Keratinocyte (primary cell): Measurements from ENCODE around the gene FAM219A. TPM values are rescaled to one million over a fixed set of nuclear protein-coding genes. Genes with fewer than 3 reads are reported as not detected.

ENCODE experiments used
- DNase-seq: peaks from one replicate; pipeline ENCODE4 v3.0.0-alpha.2; 2011; ENCODE audit warnings: low read depth, missing footprints, low spot score
- FAIRE-seq: peaks from 2 replicates; lab custom pipeline; 2011; peaks lifted over from hg19 to GRCh38; lab: Jason Lieb, UNC
- H2AFZ ChIP-seq: 2 replicates; pipeline ENCODE4 v1.6.0; 2012; ENCODE audit warnings: low read length, control low read depth, inconsistent platforms; ENCODE audit not compliant: control insufficient read depth
- H3K27ac ChIP-seq: 2 replicates; pipeline ENCODE4 v1.5.1; 2011; ENCODE audit warnings: low read length; ENCODE audit not compliant: control insufficient read depth, insufficient read depth
- H3K27me3 ChIP-seq: 3 replicates; pipeline ENCODE4 v1.6.0; 2011; ENCODE audit warnings: low read length; ENCODE audit not compliant: control insufficient read depth, insufficient read depth; ENCODE audit errors: extremely low read depth
- H3K36me3 ChIP-seq, 2 experiments: 2 replicates in 1 of 2; 3 replicates in 1 of 2; pipeline ENCODE4 v1.5.1; 2011; ENCODE audit warnings: low read length in 2 of 2, mild to moderate bottlenecking in 1 of 2; ENCODE audit not compliant: control insufficient read depth in 2 of 2, insufficient read depth in 2 of 2; ENCODE audit errors: extremely low read depth in 1 of 2
- H3K4me1 ChIP-seq: 3 replicates; pipeline ENCODE4 v1.5.1; 2011; ENCODE audit warnings: low read length; ENCODE audit not compliant: control insufficient read depth, insufficient read depth; ENCODE audit errors: extremely low read depth
- H3K4me2 ChIP-seq: 3 replicates; pipeline ENCODE4 v1.6.0; 2011; ENCODE audit warnings: low read depth, low read length; ENCODE audit not compliant: control insufficient read depth, insufficient read depth; ENCODE audit errors: extremely low read depth
- H3K4me3 ChIP-seq, 3 experiments: fragments of 200-600 bp in 1 of 3; sonication (generic) in 1 of 3; 2 replicates in 2 of 3; 3 replicates in 1 of 3; pipeline ENCODE4 v1.5.1; 2011 to 2016; ENCODE audit warnings: low read length in 3 of 3, mild to moderate bottlenecking in 3 of 3, control low read depth in 2 of 3, inconsistent platforms in 1 of 3, low read depth in 1 of 3, mixed read lengths in 1 of 3, mixed run types in 1 of 3, moderate library complexity in 1 of 3; ENCODE audit not compliant: control insufficient read depth in 2 of 3, insufficient read depth in 2 of 3; ENCODE audit errors: extremely low read depth in 1 of 3
- H3K79me2 ChIP-seq: 2 replicates; pipeline ENCODE4 v1.6.0; 2012; ENCODE audit warnings: low read length; ENCODE audit not compliant: control insufficient read depth, insufficient read depth
- H3K9ac ChIP-seq: 3 replicates; pipeline ENCODE4 v1.6.0; 2011; ENCODE audit warnings: low read length; ENCODE audit not compliant: control insufficient read depth, insufficient read depth; ENCODE audit errors: extremely low read depth
- H3K9me1 ChIP-seq: 3 replicates; pipeline ENCODE4 v1.6.0; 2011; ENCODE audit warnings: low read length; ENCODE audit not compliant: control insufficient read depth, insufficient read depth; ENCODE audit errors: extremely low read depth
- H3K9me3 ChIP-seq: 2 replicates; pipeline ENCODE4 v1.5.1; 2012; ENCODE audit warnings: low read depth, low read length; ENCODE audit not compliant: control insufficient read depth
- H4K20me1 ChIP-seq: 3 replicates; pipeline ENCODE4 v1.6.0; 2011; ENCODE audit warnings: low read length; ENCODE audit not compliant: control insufficient read depth, insufficient read depth; ENCODE audit errors: extremely low read depth
- CTCF ChIP-seq, 3 experiments: IDR thresholded peaks in 1 of 3; conservative IDR thresholded peaks in 1 of 3; optimal IDR thresholded peaks in 1 of 3; 2 replicates in 2 of 3; 3 replicates in 1 of 3; pipeline versions ENCODE3 to v1.5.1; 2011; ENCODE audit warnings: low read length in 3 of 3, mild to moderate bottlenecking in 3 of 3, moderate library complexity in 2 of 3, control low read depth in 1 of 3, inconsistent platforms in 1 of 3; ENCODE audit not compliant: insufficient read depth in 2 of 3; ENCODE audit errors: extremely low read depth in 1 of 3
- EZH2 ChIP-seq: IDR thresholded peaks from one replicate; pipeline ENCODE4 v1.6.1; 2012; ENCODE audit warnings: inconsistent platforms, mild to moderate bottlenecking, low read length, moderate library complexity
- dilution Hi-C: fragments of 300-500 bp; cut with MboI; formaldehyde crosslinking; loops from one replicate; pipeline ENCODE4 v1.7.0; 2020; ENCODE audit warnings: low sequenced_read_pairs; ENCODE audit not compliant: extremely low pct_ligation_motif_present
- polyA plus RNA-seq, 5 experiments: library from polyadenylated mRNA; depleted of rRNA in 3 of 5; stranded (reverse) in 3 of 5; stranded (forward) in 1 of 5; unstranded in 1 of 5; fragments of >200 nt; gene quantifications; 1 replicate in 1 of 5; 2 replicates in 3 of 5; 3 replicates in 1 of 5; pipeline versions ENCODE4 v1.2.1 to v1.2.3, GENCODE V29; 2011 to 2012; ENCODE audit warnings: missing spikeins in 2 of 5, low read depth in 1 of 5, low replicate concordance in 1 of 5

FAM219A gene
- polyA plus RNA-seq, 1 donor (not counting 4 experiments of a cell fraction or from before 2014, with no cell fraction given), result 8.9 TPM

- Histone ChIP-seq H2AFZ (no peak overlapping the region), H3K27ac (no peak overlapping the region), H3K27me3 (peaks cover 18% of the 10 kb centered on the region), H3K36me3 (no peaks in the 10 kb centered on the region), H3K9me1 (no peaks in the 10 kb centered on the region), H4K20me1 (peaks cover 5% of the 10 kb centered on the region), H3K79me2 (no peaks in the 10 kb centered on the region), H3K9ac (no peak overlapping the region), H3K9me3 (no peaks in the 10 kb centered on the region), H3K4me1 (peaks cover 4% of the 10 kb centered on the region), H3K4me3 (no peak overlapping the region), H3K4me2 (no peak overlapping the region)
- no peak for FAIRE-seq
- TF ChIP-seq CTCF (optimal IDR thresholded peaks at IDR 0.05 in 1 of 3, IDR thresholded peaks at IDR 0.05 in 1 of 3, conservative IDR thresholded peaks at IDR 0.05 in 1 of 3; ENCODE audit: extremely low read depth in 1 of 3, insufficient read depth in 2 of 3, low read length in 3 of 3), result no peak
- TF ChIP-seq EZH2, result no peak
- dilution Hi-C loops, result no loop called here
- DNase-seq, result no peak
Observed at GRCh38 chr9:34491596-34491995, 33.2 kb upstream of the FAM219A start.

- H2AFZ ChIP-seq, result no peak overlapping the region
- H3K9me3 ChIP-seq, result no peaks in the 10 kb centered on the region
- FAIRE-seq (no peak), DNase-seq (no peak)
- H3K27me3 ChIP-seq, result peaks cover 18% of the 10 kb centered on the region
- H3K79me2 ChIP-seq, result no peaks in the 10 kb centered on the region
- H3K27ac ChIP-seq, result no peak overlapping the region
- no peaks in the 10 kb centered on the region for H3K4me1 ChIP-seq
- no peak overlapping the region for H3K9ac ChIP-seq
- H3K4me2 ChIP-seq, result no peak overlapping the region
- H3K36me3 ChIP-seq, result no peaks in the 10 kb centered on the region
- TF ChIP-seq CTCF (optimal IDR thresholded peaks at IDR 0.05 in 1 of 3, IDR thresholded peaks at IDR 0.05 in 1 of 3, conservative IDR thresholded peaks at IDR 0.05 in 1 of 3; ENCODE audit: extremely low read depth in 1 of 3, insufficient read depth in 2 of 3, low read length in 3 of 3) (no peak), EZH2 (no peak)
- no peak overlapping the region for H3K4me3 ChIP-seq
- dilution Hi-C loops, result no loop called here
- peaks cover 5% of the 10 kb centered on the region for H4K20me1 ChIP-seq
- H3K9me1 ChIP-seq, result no peaks in the 10 kb centered on the region
Observed at GRCh38 chr9:34490760-34491159, 32.4 kb upstream of the FAM219A start.
